ENCODE measurements around the gene PHF21A.

The PHF21A gene

GRCh38 chr11:45905095-45905494, 216.2 kb downstream of the PHF21A start:
- Histone ChIP-seq H4K20me1 (ENCODE audit: insufficient read depth, low read length) (no peaks in the 10 kb centered on the region), H3K4me3 (ENCODE audit: low read length) (no peak overlapping the region), H2AFZ (ENCODE audit: low read depth, low read length) (no peak overlapping the region), H3K9me3 (ENCODE audit: insufficient read depth, low read length) (no peaks in the 10 kb centered on the region), H3K4me2 (ENCODE audit: low read length) (no peak overlapping the region), H3K9ac (ENCODE audit: low read length) (no peak overlapping the region), H3K27ac (ENCODE audit: low read length) (no peak overlapping the region), H3K4me1 (ENCODE audit: low read length) (no peaks in the 10 kb centered on the region; the same call in 1 of the 2 replicates), H3K36me3 (replicated peaks; ENCODE audit: low read depth, low read length) (no peaks in the 10 kb centered on the region), H3K79me2 (ENCODE audit: low read length) (no peaks in the 10 kb centered on the region), H3K27me3 (ENCODE audit: low read depth, low read length) (no peaks in the 10 kb centered on the region)
- TF ChIP-seq EZH2phosphoT487 (IDR thresholded peaks at IDR 0.05; ENCODE audit: low read depth) (no peak), CTCF (IDR thresholded peaks at IDR 0.05; ENCODE audit: low read depth, low read length) (no peak)

GRCh38 chr11:45904309-45904915, 216.8 kb downstream of the PHF21A start:
- no peak overlapping the region for H2AFZ ChIP-seq (ENCODE audit: low read depth, low read length)
- no peak overlapping the region for H3K9ac ChIP-seq (ENCODE audit: low read length)
- H3K4me2 ChIP-seq (ENCODE audit: low read length): no peak overlapping the region
- no peak for TF ChIP-seq CTCF (IDR thresholded peaks at IDR 0.05; ENCODE audit: low read depth, low read length)
- no peak for TF ChIP-seq EZH2phosphoT487 (IDR thresholded peaks at IDR 0.05; ENCODE audit: low read depth)
- no peaks in the 10 kb centered on the region; the same call in 1 of the 2 replicates for H3K4me1 ChIP-seq (ENCODE audit: low read length)
- H3K9me3 ChIP-seq (ENCODE audit: insufficient read depth, low read length): no peaks in the 10 kb centered on the region
- H3K79me2 ChIP-seq (ENCODE audit: low read length): no peaks in the 10 kb centered on the region
- H4K20me1 ChIP-seq (ENCODE audit: insufficient read depth, low read length): no peaks in the 10 kb centered on the region
- H3K36me3 ChIP-seq (replicated peaks; ENCODE audit: low read depth, low read length): no peaks in the 10 kb centered on the region
- no peak overlapping the region for H3K27ac ChIP-seq (ENCODE audit: low read length)
- H3K4me3 ChIP-seq (ENCODE audit: low read length): no peak overlapping the region
- H3K27me3 ChIP-seq (ENCODE audit: low read depth, low read length): no peaks in the 10 kb centered on the region

GRCh38 chr11:45902452-45903380, 218.5 kb downstream of the PHF21A start:
- no peaks in the 10 kb centered on the region for H4K20me1 ChIP-seq (ENCODE audit: insufficient read depth, low read length)
- H3K4me1 ChIP-seq (ENCODE audit: low read length): no peaks in the 10 kb centered on the region; the same call in 1 of the 2 replicates
- TF ChIP-seq EZH2phosphoT487 (IDR thresholded peaks at IDR 0.05; ENCODE audit: low read depth) (no peak), CTCF (IDR thresholded peaks at IDR 0.05; ENCODE audit: low read depth, low read length) (no peak)
- no peak overlapping the region for H3K9ac ChIP-seq (ENCODE audit: low read length)
- H3K79me2 ChIP-seq (ENCODE audit: low read length): no peaks in the 10 kb centered on the region
- H3K4me2 ChIP-seq (ENCODE audit: low read length): no peak overlapping the region
- no peak overlapping the region for H3K27ac ChIP-seq (ENCODE audit: low read length)
- no peaks in the 10 kb centered on the region for H3K36me3 ChIP-seq (replicated peaks; ENCODE audit: low read depth, low read length)
- H2AFZ ChIP-seq (ENCODE audit: low read depth, low read length): no peak overlapping the region
- no peak overlapping the region for H3K4me3 ChIP-seq (ENCODE audit: low read length)
- H3K27me3 ChIP-seq (ENCODE audit: low read depth, low read length): no peaks in the 10 kb centered on the region
- no peaks in the 10 kb centered on the region for H3K9me3 ChIP-seq (ENCODE audit: insufficient read depth, low read length)

GRCh38 chr11:45901626-45902025, 219.6 kb downstream of the PHF21A start:
- Histone ChIP-seq H3K9me3 (ENCODE audit: insufficient read depth, low read length) (no peaks in the 10 kb centered on the region), H3K9ac (ENCODE audit: low read length) (no peak overlapping the region), H3K27me3 (ENCODE audit: low read depth, low read length) (no peaks in the 10 kb centered on the region), H3K79me2 (ENCODE audit: low read length) (no peaks in the 10 kb centered on the region), H3K4me1 (ENCODE audit: low read length) (no peaks in the 10 kb centered on the region; the same call in 1 of the 2 replicates), H2AFZ (ENCODE audit: low read depth, low read length) (no peak overlapping the region), H4K20me1 (ENCODE audit: insufficient read depth, low read length) (no peaks in the 10 kb centered on the region), H3K4me2 (ENCODE audit: low read length) (no peak overlapping the region), H3K4me3 (ENCODE audit: low read length) (no peak overlapping the region), H3K36me3 (replicated peaks; ENCODE audit: low read depth, low read length) (no peaks in the 10 kb centered on the region), H3K27ac (ENCODE audit: low read length) (no peak overlapping the region)
- TF ChIP-seq CTCF (IDR thresholded peaks at IDR 0.05; ENCODE audit: low read depth, low read length) (no peak), EZH2phosphoT487 (IDR thresholded peaks at IDR 0.05; ENCODE audit: low read depth) (no peak)

All from OCI-LY3 (cell line).